Activated CD4-positive, alpha-beta T cell treated with anti-CD3 and anti-CD28 coated beads, Interleukin-2, amount 10 ng/mL, durations not matched to agents 7 days and 5 days (primary cell): ENCODE results near the gene PLXNA4. TPM values are rescaled to one million over a fixed set of nuclear protein-coding genes. Genes with fewer than 3 reads are reported as not detected.

Source experiments
- CTCF ChIA-PET: fragments of 350-600 bp; sonication (Branson Sonifier 250); formaldehyde crosslinking; loops from one replicate; lab custom pipeline; 2021; ENCODE audit warnings: antibody characterized with exemption; lab: Charles Lee
- POLR2A ChIA-PET: fragments of 350-600 bp; sonication (Branson Sonifier 250); formaldehyde crosslinking; loops from one replicate; lab custom pipeline; 2021; ENCODE audit warnings: antibody characterized with exemption; lab: Charles Lee
- DNase-seq: peaks from one replicate; pipeline ENCODE4 v3.0.0-alpha.2; 2020
- H3K27ac Mint-ChIP-seq: one replicate; pipeline ENCODE4 v1.8.0; 2021; ENCODE audit warnings: mild to moderate bottlenecking, moderate library complexity, mixed read lengths
- H3K27me3 Mint-ChIP-seq: one replicate; pipeline ENCODE4 v1.8.0; 2021; ENCODE audit warnings: mixed read lengths
- H3K36me3 Mint-ChIP-seq: one replicate; pipeline ENCODE4 v1.8.0; 2021; ENCODE audit warnings: low read depth, mixed read lengths
- H3K4me1 Mint-ChIP-seq: one replicate; pipeline ENCODE4 v1.8.0; 2021; ENCODE audit warnings: mixed read lengths
- H3K4me3 Mint-ChIP-seq: one replicate; pipeline ENCODE4 v1.8.0; 2021; ENCODE audit warnings: mild to moderate bottlenecking, moderate library complexity, mixed read lengths
- H3K9me3 Mint-ChIP-seq: one replicate; pipeline ENCODE4 v1.8.0; 2021; ENCODE audit warnings: mixed read lengths
- total RNA-seq, 2 experiments: library from RNA; stranded (reverse); gene quantifications; one replicate each; pipeline ENCODE4 v1.2.3, GENCODE V29; 2021

PLXNA4 gene
- total RNA-seq, 2 experiments from 2014 or later, result 21.3 to 23.3 TPM

- CTCF ChIA-PET, result interaction anchor here (0.8 kb wide), 1 partner anchor 16 kb away, joined by 3 read pairs; no protein-coding TSS in a partner anchor
- peaks cover 25% of the 10 kb centered on the region for H3K36me3 Mint-ChIP-seq
- H3K4me3 Mint-ChIP-seq, result no peak overlapping the region
- H3K27me3 Mint-ChIP-seq, result peaks cover 18% of the 10 kb centered on the region
- no peaks in the 10 kb centered on the region for H3K9me3 Mint-ChIP-seq
- no peak overlapping the region for H3K27ac Mint-ChIP-seq
- POLR2A ChIA-PET, result no interaction called here
- peaks cover 11% of the 10 kb centered on the region for H3K4me1 Mint-ChIP-seq
- no peak for DNase-seq
Observed at GRCh38 chr7:132501956-132502355, 74.3 kb downstream of the PLXNA4 start.

- no peak for DNase-seq
- ChIA-PET POLR2A (no interaction called here), CTCF (interaction anchor here (1.3 kb wide), 1 partner anchor 10 kb away, joined by 3 read pairs; no protein-coding TSS in a partner anchor)
Observed at GRCh38 chr7:132500727-132501440, 75.4 kb downstream of the PLXNA4 start.

GRCh38 chr7:132499487-132499886 is 76.8 kb downstream of the PLXNA4 start:
- no peak for DNase-seq
- Mint-ChIP-seq H3K4me3 (no peak overlapping the region), H3K9me3 (no peaks in the 10 kb centered on the region), H3K27me3 (peaks cover 18% of the 10 kb centered on the region), H3K4me1 (peaks cover 11% of the 10 kb centered on the region), H3K36me3 (peaks cover 9% of the 10 kb centered on the region), H3K27ac (no peak overlapping the region)
- POLR2A ChIA-PET, result no interaction called here
- CTCF ChIA-PET, result no interaction called here

More at GRCh38 chr7:132500727-132501440, 75.4 kb downstream of the PLXNA4 start:
- Mint-ChIP-seq H3K4me3 (no peak overlapping the region), H3K27me3 (peaks cover 18% of the 10 kb centered on the region), H3K36me3 (peaks cover 18% of the 10 kb centered on the region), H3K9me3 (no peaks in the 10 kb centered on the region), H3K4me1 (peaks cover 11% of the 10 kb centered on the region), H3K27ac (no peak overlapping the region)

GRCh38 chr7:132499065-132499464 is 77.2 kb downstream of the PLXNA4 start:
- DNase-seq, result no peak
- ChIA-PET POLR2A (no interaction called here), CTCF (no interaction called here)
- Mint-ChIP-seq H3K27me3 (peaks cover 18% of the 10 kb centered on the region), H3K4me3 (no peak overlapping the region), H3K9me3 (no peaks in the 10 kb centered on the region), H3K4me1 (peaks cover 11% of the 10 kb centered on the region), H3K27ac (no peak overlapping the region), H3K36me3 (peaks cover 9% of the 10 kb centered on the region)

GRCh38 chr7:132498319-132498718 is 78.0 kb downstream of the PLXNA4 start:
- H3K9me3 Mint-ChIP-seq, result no peaks in the 10 kb centered on the region
- no peak for DNase-seq
- CTCF ChIA-PET, result no interaction called here
- peaks cover 11% of the 10 kb centered on the region for H3K4me1 Mint-ChIP-seq
- H3K36me3 Mint-ChIP-seq, result peaks cover 9% of the 10 kb centered on the region
- no peak overlapping the region for H3K4me3 Mint-ChIP-seq
- peaks cover 18% of the 10 kb centered on the region for H3K27me3 Mint-ChIP-seq
- POLR2A ChIA-PET, result no interaction called here
- no peak overlapping the region for H3K27ac Mint-ChIP-seq

- Mint-ChIP-seq H3K27ac (no peak overlapping the region), H3K4me1 (peaks cover 22% of the 10 kb centered on the region), H3K4me3 (no peak overlapping the region), H3K36me3 (peaks cover 6% of the 10 kb centered on the region), H3K27me3 (peaks cover 18% of the 10 kb centered on the region), H3K9me3 (no peaks in the 10 kb centered on the region)
- ChIA-PET POLR2A (no interaction called here), CTCF (interaction anchor here (1.2 to 1.3 kb wide), 2 partner anchors 9 to 21 kb away, joined by 3 to 4 read pairs; no protein-coding TSS in a partner anchor)
- DNase-seq, result no peak
Observed at GRCh38 chr7:132497098-132497497, 79.2 kb downstream of the PLXNA4 start.

GRCh38 chr7:132495936-132496335 is 80.3 kb downstream of the PLXNA4 start:
- POLR2A ChIA-PET, result no interaction called here

GRCh38 chr7:132494474-132494873 is 81.8 kb downstream of the PLXNA4 start:
- peaks cover 4% of the 10 kb centered on the region for H3K36me3 Mint-ChIP-seq
- H3K27me3 Mint-ChIP-seq, result peaks cover 12% of the 10 kb centered on the region
- no peak overlapping the region for H3K27ac Mint-ChIP-seq
- ChIA-PET CTCF (interaction anchor here (1.4 kb wide), 1 partner anchor 17 kb away, joined by 3 read pairs; no protein-coding TSS in a partner anchor), POLR2A (no interaction called here)
- no peak overlapping the region for H3K4me3 Mint-ChIP-seq
- DNase-seq, result no peak
- H3K9me3 Mint-ChIP-seq, result no peaks in the 10 kb centered on the region
- H3K4me1 Mint-ChIP-seq, result peaks cover 18% of the 10 kb centered on the region

More at GRCh38 chr7:132495936-132496335, 80.3 kb downstream of the PLXNA4 start:
- no peaks in the 10 kb centered on the region for H3K9me3 Mint-ChIP-seq
- peaks cover 14% of the 10 kb centered on the region for H3K27me3 Mint-ChIP-seq
- no peak overlapping the region for H3K27ac Mint-ChIP-seq
- no peak overlapping the region for H3K4me3 Mint-ChIP-seq
- DNase-seq, result no peak
- H3K4me1 Mint-ChIP-seq, result peaks cover 23% of the 10 kb centered on the region
- peaks cover 2% of the 10 kb centered on the region for H3K36me3 Mint-ChIP-seq
- CTCF ChIA-PET, result interaction anchor here (1.3 to 1.4 kb wide), 2 partner anchors 19 to 22 kb away, joined by 3 read pairs; no protein-coding TSS in a partner anchor

- H3K36me3 Mint-ChIP-seq, result peaks cover 18% of the 10 kb centered on the region
Observed at GRCh38 chr7:132492823-132493445, 83.3 kb downstream of the PLXNA4 start.

GRCh38 chr7:132491391-132491945 is 84.8 kb downstream of the PLXNA4 start:
- CTCF ChIA-PET, result no interaction called here

More at GRCh38 chr7:132492823-132493445, 83.3 kb downstream of the PLXNA4 start:
- ChIA-PET CTCF (no interaction called here), POLR2A (no interaction called here)
- H3K4me3 Mint-ChIP-seq, result no peak overlapping the region
- peaks cover 30% of the 10 kb centered on the region for H3K4me1 Mint-ChIP-seq
- H3K27me3 Mint-ChIP-seq, result peaks cover 9% of the 10 kb centered on the region
- DNase-seq, result no peak
- peaks cover 12% of the 10 kb centered on the region for H3K9me3 Mint-ChIP-seq
- H3K27ac Mint-ChIP-seq, result no peak overlapping the region

GRCh38 chr7:132490474-132490873 is 85.8 kb downstream of the PLXNA4 start:
- CTCF ChIA-PET, result interaction anchor here (1.1 to 1.4 kb wide), 3 partner anchors 15 to 96 kb away, joined by 3 to 4 read pairs (median 3); no protein-coding TSS in a partner anchor
- Mint-ChIP-seq H3K27me3 (peaks cover 4% of the 10 kb centered on the region), H3K36me3 (peaks cover 34% of the 10 kb centered on the region), H3K4me1 (peaks cover 55% of the 10 kb centered on the region), H3K4me3 (no peak overlapping the region), H3K9me3 (peaks cover 13% of the 10 kb centered on the region), H3K27ac (no peak overlapping the region)
- no peak for DNase-seq
- POLR2A ChIA-PET, result no interaction called here

More at GRCh38 chr7:132491391-132491945, 84.8 kb downstream of the PLXNA4 start:
- POLR2A ChIA-PET, result no interaction called here
- peaks cover 4% of the 10 kb centered on the region for H3K27me3 Mint-ChIP-seq
- no peak overlapping the region for H3K4me3 Mint-ChIP-seq
- peaks cover 30% of the 10 kb centered on the region for H3K36me3 Mint-ChIP-seq
- no peak for DNase-seq
- H3K9me3 Mint-ChIP-seq, result peaks cover 13% of the 10 kb centered on the region
- peaks cover 45% of the 10 kb centered on the region for H3K4me1 Mint-ChIP-seq
- H3K27ac Mint-ChIP-seq, result no peak overlapping the region

GRCh38 chr7:132489776-132490237 is 86.5 kb downstream of the PLXNA4 start:
- Mint-ChIP-seq H3K27me3 (peaks cover 4% of the 10 kb centered on the region), H3K4me1 (peaks cover 61% of the 10 kb centered on the region), H3K9me3 (peaks cover 13% of the 10 kb centered on the region), H3K27ac (no peak overlapping the region), H3K4me3 (no peak overlapping the region), H3K36me3 (peaks cover 34% of the 10 kb centered on the region)
- POLR2A ChIA-PET, result no interaction called here
- DNase-seq, result no peak
- CTCF ChIA-PET, result interaction anchor here (1.1 to 1.4 kb wide), 3 partner anchors 15 to 96 kb away, joined by 3 to 4 read pairs (median 3); no protein-coding TSS in a partner anchor
